IMR-90 (cell line): ENCODE data around the gene ABHD5. TPM values are rescaled to one million over a fixed set of nuclear protein-coding genes. Genes with fewer than 3 reads are reported as not detected.
"Not testable (repeated sequence)": the region's sequence is repeated elsewhere in the genome, so short reads cannot be mapped to it uniquely, and the experiment has no call there.

ENCODE experiments used
- ATAC-seq: fragments of 200-7000 bp; cut with Tn5 transposase; 2 replicates; pipeline ENCODE4 v1.9.1; 2020; ENCODE audit warnings: low read depth, mild to moderate bottlenecking, moderate library complexity
- BruUV-seq: library from RNA; stranded (reverse); fragments of 400-500 nt; replicated peaks from 2 replicates; lab custom pipeline; 2021; lab: Mats Ljungman, UMichigan
- CTCF ChIA-PET: fragments of 300-600 bp; formaldehyde crosslinking; extraction: SDS; loops from one replicate; lab custom pipeline; 2021; ENCODE audit warnings: antibody characterized with exemption; lab: Yijun Ruan, JAX
- POLR2A ChIA-PET: fragments of 300-600 bp; sonication (Branson Sonifier 250); formaldehyde crosslinking; loops from one replicate; lab custom pipeline; 2022; ENCODE audit warnings: antibody characterized with exemption; ENCODE audit not compliant: unreplicated experiment; lab: Charles Lee
- DNase-seq: peaks from one replicate; pipeline ENCODE4 v3.0.0; 2013
- H2AFZ ChIP-seq: replicated peaks from 2 replicates; pipeline ENCODE3; 2013; ENCODE audit warnings: low read length, mild to moderate bottlenecking; ENCODE audit not compliant: poor library complexity
- H2AK5ac ChIP-seq: 2 replicates; pipeline ENCODE4 v1.6.1; 2013; ENCODE audit warnings: low read depth, low read length, inconsistent platforms
- H2AK9ac ChIP-seq: replicated peaks from 2 replicates; pipeline ENCODE3; 2013; ENCODE audit warnings: mild to moderate bottlenecking, low read depth, low read length, moderate library complexity; ENCODE audit not compliant: poor library complexity
- H2BK120ac ChIP-seq: 2 replicates; pipeline ENCODE4 v1.6.1; 2013; ENCODE audit warnings: low read depth, low read length, inconsistent platforms
- H2BK15ac ChIP-seq: 3 replicates; pipeline ENCODE4 v1.6.1; 2013; ENCODE audit warnings: low read depth, low read length, inconsistent platforms
- H2BK20ac ChIP-seq: 2 replicates; pipeline ENCODE4 v1.6.1; 2013; ENCODE audit warnings: low read depth, mild to moderate bottlenecking, inconsistent platforms, low read length, moderate library complexity
- H2BK5ac ChIP-seq: 2 replicates; pipeline ENCODE4 v1.6.1; 2013; ENCODE audit warnings: mild to moderate bottlenecking, low read depth, low read length, inconsistent platforms; ENCODE audit not compliant: poor library complexity, severe bottlenecking
- H3K14ac ChIP-seq: replicated peaks from 2 replicates; pipeline ENCODE4 v1.6.1; 2013; ENCODE audit warnings: low read depth, low read length, inconsistent platforms
- H3K18ac ChIP-seq: 2 replicates; pipeline ENCODE4 v1.6.1; 2013; ENCODE audit warnings: low read depth, low read length, control low read depth
- H3K23ac ChIP-seq: 2 replicates; pipeline ENCODE4 v1.6.1; 2013; ENCODE audit warnings: low read depth, low read length, inconsistent platforms
- H3K27ac ChIP-seq: 2 replicates; pipeline ENCODE4 v1.5.1; 2013; ENCODE audit warnings: mild to moderate bottlenecking, control low read depth, low read length; ENCODE audit not compliant: insufficient read depth
- H3K27me3 ChIP-seq: 2 replicates; pipeline ENCODE4 v1.6.1; 2013; ENCODE audit warnings: low read length; ENCODE audit not compliant: control insufficient read depth, insufficient read depth
- H3K36me3 ChIP-seq: 2 replicates; pipeline ENCODE4 v1.6.1; 2013; ENCODE audit warnings: low read length, mixed read lengths; ENCODE audit not compliant: control insufficient read depth, insufficient read depth
- H3K4ac ChIP-seq: 2 replicates; pipeline ENCODE4 v1.6.1; 2013; ENCODE audit warnings: low read depth, low read length, inconsistent platforms
- H3K4me1 ChIP-seq: 2 replicates; pipeline ENCODE4 v1.6.1; 2013; ENCODE audit warnings: low read length, mixed read lengths; ENCODE audit not compliant: control insufficient read depth, insufficient read depth
- H3K4me2 ChIP-seq: 2 replicates; pipeline ENCODE4 v1.6.1; 2013; ENCODE audit warnings: low read depth, mild to moderate bottlenecking, control low read depth, low read length, moderate library complexity
- H3K4me3 ChIP-seq: 2 replicates; pipeline ENCODE4 v1.5.1; 2013; ENCODE audit warnings: low read depth, mild to moderate bottlenecking, control low read depth, low read length, moderate library complexity; ENCODE audit not compliant: insufficient read depth
- H3K56ac ChIP-seq: 2 replicates; pipeline ENCODE4 v1.6.1; 2013; ENCODE audit warnings: low read length, inconsistent platforms; ENCODE audit not compliant: insufficient read depth; ENCODE audit errors: extremely low read depth
- H3K79me1 ChIP-seq, 2 experiments: 2 replicates each; pipeline ENCODE4 v1.6.1; 2013; ENCODE audit warnings: low read length in 2 of 2, inconsistent platforms in 1 of 2, low read depth in 1 of 2
- H3K9ac ChIP-seq: 2 replicates; pipeline ENCODE4 v1.6.1; 2013; ENCODE audit warnings: low read depth, low read length, control low read depth
- H3K9me1 ChIP-seq: 2 replicates; pipeline ENCODE4 v1.6.1; 2013; ENCODE audit warnings: low read length, inconsistent platforms; ENCODE audit not compliant: insufficient read depth
- H3K9me3 ChIP-seq: 2 replicates; pipeline ENCODE4 v1.6.1; 2013; ENCODE audit warnings: low read length; ENCODE audit not compliant: control insufficient read depth, insufficient read depth
- H4K20me1 ChIP-seq: 2 replicates; pipeline ENCODE4 v1.6.1; 2013; ENCODE audit warnings: low read length, inconsistent platforms; ENCODE audit not compliant: insufficient read depth
- H4K5ac ChIP-seq: 2 replicates; pipeline ENCODE4 v1.6.1; 2013; ENCODE audit warnings: mild to moderate bottlenecking, low read depth, low read length, control low read depth
- H4K8ac ChIP-seq, 2 experiments: 2 replicates each; pipeline ENCODE4 v1.6.1; 2013; ENCODE audit warnings: low read depth in 2 of 2, low read length in 2 of 2, control low read depth in 1 of 2, inconsistent platforms in 1 of 2
- H4K91ac ChIP-seq: 2 replicates; pipeline ENCODE4 v1.6.1; 2013; ENCODE audit warnings: low read depth, low read length, inconsistent platforms; ENCODE audit not compliant: insufficient read depth
- WGBS, 2 experiments: methylation state at CpG; one replicate each; pipeline versions ENCODE4 v1.1.5 to v1.1.7; 2013; ENCODE audit warnings: missing lambda C conversion rate in 2 of 2; ENCODE audit not compliant: insufficient read length in 1 of 2; ENCODE audit errors: extremely low coverage in 2 of 2; 5-methylcytosine and 5-hydroxymethylcytosine counted together
- dilution Hi-C: fragments of 300-500 bp; cut with HindIII; formaldehyde crosslinking; loops from one replicate; pipeline ENCODE4 v1.14.3; 2018; ENCODE audit warnings: low sequenced_read_pairs; ENCODE audit not compliant: unreplicated experiment
- in situ Hi-C: fragments of 300-500 bp; cut with MboI; formaldehyde crosslinking; loops from 3 replicates; pipeline ENCODE4 v1.14.3; 2019; ENCODE audit warnings: low sequenced_read_pairs, inconsistent platforms, mixed read lengths
- intact Hi-C: fragments of 100-400 bp; cut with micrococcal nuclease; formaldehyde crosslinking; loops from 2 replicates; pipeline ENCODE4 v1.10.0; 2022
- polyA plus RNA-seq, 3 experiments: library from polyadenylated mRNA; depleted of rRNA; stranded (reverse); fragments of >200 nt; gene quantifications; 2 replicates each; pipeline ENCODE4 v1.2.3, GENCODE V29; 2012; ENCODE audit warnings: low replicate concordance in 1 of 3
- total RNA-seq: library from RNA; depleted of rRNA; stranded (reverse); fragments of >200 nt; gene quantifications from 2 replicates; pipeline ENCODE4 v1.2.3, GENCODE V29; 2012

Gene ABHD5
- total and polyA plus RNA-seq, 2 of the 4 experiments (the other 2 are of a cell fraction), result 15.8 to 33.2 TPM

GRCh38 chr3:43661376-43661775, 29.4 kb upstream of the ABHD5 start:
- H4K91ac ChIP-seq, H3K9ac ChIP-seq, intact Hi-C loops, POLR2A ChIA-PET, H2BK20ac ChIP-seq, H3K4ac ChIP-seq, H3K36me3 ChIP-seq, H4K20me1 ChIP-seq, H2AK5ac ChIP-seq, H2AFZ ChIP-seq, H3K4me1 ChIP-seq, H3K4me3 ChIP-seq, in situ Hi-C loops, H3K9me1 ChIP-seq, H3K27ac ChIP-seq, H3K18ac ChIP-seq, H4K5ac ChIP-seq, H3K14ac ChIP-seq, H4K8ac ChIP-seq, H2BK120ac ChIP-seq, H3K23ac ChIP-seq, DNase-seq, BruUV-seq, H2AK9ac ChIP-seq, H3K56ac ChIP-seq, H2BK15ac ChIP-seq, dilution Hi-C loops, ATAC-seq, H3K79me1 ChIP-seq, CTCF ChIA-PET, H3K4me2 ChIP-seq, H3K9me3 ChIP-seq, H2BK5ac ChIP-seq, H3K27me3 ChIP-seq: not testable (repeated sequence)
- no CpG with 5 or more reads among the region's 1 CpG for WGBS, 2 experiments

GRCh38 chr3:43665011-43665410, 25.7 kb upstream of the ABHD5 start:
- H2BK5ac ChIP-seq, H3K4me1 ChIP-seq, H4K91ac ChIP-seq, H3K27ac ChIP-seq, H3K36me3 ChIP-seq, H4K5ac ChIP-seq, in situ Hi-C loops, POLR2A ChIA-PET, H2AK9ac ChIP-seq, H4K8ac ChIP-seq, BruUV-seq, CTCF ChIA-PET, H2BK120ac ChIP-seq, H3K9me1 ChIP-seq, H3K14ac ChIP-seq, H3K79me1 ChIP-seq, H3K4me2 ChIP-seq, H4K20me1 ChIP-seq, ATAC-seq, H2AFZ ChIP-seq, dilution Hi-C loops, H3K9ac ChIP-seq, H2BK20ac ChIP-seq, H2BK15ac ChIP-seq, H3K18ac ChIP-seq, intact Hi-C loops, H3K4me3 ChIP-seq, H3K23ac ChIP-seq, H3K27me3 ChIP-seq, H3K56ac ChIP-seq, H3K9me3 ChIP-seq, H3K4ac ChIP-seq, DNase-seq, H2AK5ac ChIP-seq: not testable (repeated sequence)
- no CpG with 5 or more reads among the region's 3 CpGs for WGBS, 2 experiments
